ENCODE data around the gene FAM181B. TPM values are rescaled to one million over a fixed set of nuclear protein-coding genes. Genes with fewer than 3 reads are reported as not detected.
"Not testable (repeated sequence)": the region's sequence is repeated elsewhere in the genome, so short reads cannot be mapped to it uniquely, and the experiment has no call there.

The FAM181B gene
- total RNA-seq, 1 experiment from 2014 or later: not detected

DNA sequence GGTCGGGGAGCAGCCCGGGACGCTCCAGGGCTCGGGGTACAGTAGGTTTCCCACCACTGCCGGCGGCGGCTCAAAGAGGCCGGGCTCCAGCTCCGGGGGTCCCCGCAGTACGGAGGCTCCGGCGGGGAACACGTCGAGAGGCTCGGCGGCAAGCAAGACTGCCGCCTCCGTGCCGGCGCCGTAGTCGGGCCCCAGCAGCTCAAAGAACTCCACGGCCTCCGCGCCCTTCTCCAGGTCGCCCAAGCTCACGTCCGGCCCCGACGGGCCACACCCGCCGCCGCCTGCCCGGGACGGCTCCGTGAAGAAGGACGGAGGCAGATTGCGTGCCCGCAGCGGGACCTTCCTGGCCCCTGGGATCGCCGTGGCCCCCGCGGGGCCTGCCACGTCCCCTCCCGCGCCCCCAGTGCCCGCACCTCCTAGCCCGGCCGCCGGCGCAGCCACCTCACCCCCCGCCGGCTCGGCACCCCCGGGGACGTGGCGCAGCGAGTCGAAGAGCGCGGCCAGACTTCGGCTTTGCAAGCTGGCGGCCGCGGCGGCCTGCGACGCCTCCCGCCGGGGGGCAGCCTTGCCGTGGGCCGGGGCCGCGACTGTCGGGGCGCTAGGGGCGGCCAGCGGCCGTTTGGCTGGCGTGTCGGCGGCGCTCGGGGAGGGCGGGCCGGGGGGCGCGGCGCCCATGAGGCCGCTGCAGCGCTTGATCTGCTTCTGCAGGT is 775 bp downstream of the FAM181B start:
- no peak for DNase-seq (ENCODE audit: extremely low read depth, low read depth)

DNA sequence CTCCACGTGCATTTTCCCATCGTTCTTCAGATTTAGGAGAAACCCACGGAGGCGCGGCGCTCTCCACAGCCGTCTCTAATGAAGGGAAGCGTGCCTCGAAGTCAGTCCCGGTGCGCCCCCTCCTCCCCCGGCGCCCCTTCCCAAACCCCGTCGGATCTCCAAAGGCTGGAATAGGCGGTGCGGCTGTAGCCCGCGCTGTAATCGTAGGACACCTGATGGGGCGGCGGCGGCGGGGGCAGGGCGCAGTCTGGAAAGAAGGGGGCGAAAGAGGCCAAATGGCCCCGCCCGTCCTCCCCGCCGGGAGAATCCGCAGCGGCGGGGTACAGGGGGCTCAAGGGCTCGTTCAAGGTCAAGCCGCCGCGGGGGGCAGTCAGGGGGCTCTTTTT is 1.3 kb downstream of the FAM181B start:
- DNase-seq (ENCODE audit: extremely low read depth, low read depth): no peak

DNA sequence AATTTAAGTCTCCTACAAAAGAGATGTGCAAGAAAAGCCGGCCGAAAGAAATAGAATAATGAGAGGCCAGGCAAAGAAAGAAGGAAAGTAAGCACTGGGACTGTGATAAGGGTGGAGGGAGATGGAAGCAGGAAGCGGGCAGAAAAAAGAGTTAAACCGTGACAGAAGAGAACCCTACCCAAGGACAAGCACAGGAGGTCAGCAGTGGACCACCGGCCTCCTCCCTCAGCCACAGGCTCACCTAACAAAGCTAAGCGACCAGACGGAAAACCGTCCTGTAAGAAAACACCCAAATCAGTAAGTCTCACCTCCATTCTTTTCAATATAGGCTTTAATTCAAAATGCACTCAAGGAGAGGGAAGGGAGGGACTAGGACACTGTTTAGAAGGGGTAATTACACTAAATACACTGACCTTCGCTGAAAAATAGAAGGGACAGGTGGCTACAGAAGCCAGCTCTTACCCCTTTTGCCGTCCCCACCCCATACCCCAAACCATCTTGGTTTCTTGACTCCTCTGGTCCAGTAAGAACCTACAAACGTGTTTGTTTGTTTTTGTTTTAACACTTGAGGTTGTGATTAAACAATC is 1.9 kb downstream of the FAM181B start:
- no peak for DNase-seq (ENCODE audit: extremely low read depth, low read depth)

DNA sequence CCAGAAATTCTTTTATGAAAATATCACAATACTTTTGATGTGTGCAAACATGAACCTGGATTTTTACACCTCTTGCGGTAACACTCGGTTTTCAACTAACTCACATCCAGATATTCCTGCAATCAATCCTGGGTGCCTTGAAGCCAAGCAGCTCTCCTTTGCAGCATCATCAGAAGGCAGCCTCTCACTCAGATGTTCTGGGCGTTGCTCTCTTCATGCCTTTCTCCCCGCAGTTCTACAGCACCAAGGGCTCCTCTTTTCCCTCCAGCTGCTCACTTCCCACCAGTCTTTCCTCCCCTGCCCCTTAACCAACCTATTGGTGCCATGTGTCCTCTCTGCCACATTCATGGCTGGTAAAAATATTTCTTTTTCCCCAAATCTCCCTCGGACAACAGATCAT is 2.9 kb downstream of the FAM181B start:
- no peak for DNase-seq (ENCODE audit: extremely low read depth, low read depth)

DNA sequence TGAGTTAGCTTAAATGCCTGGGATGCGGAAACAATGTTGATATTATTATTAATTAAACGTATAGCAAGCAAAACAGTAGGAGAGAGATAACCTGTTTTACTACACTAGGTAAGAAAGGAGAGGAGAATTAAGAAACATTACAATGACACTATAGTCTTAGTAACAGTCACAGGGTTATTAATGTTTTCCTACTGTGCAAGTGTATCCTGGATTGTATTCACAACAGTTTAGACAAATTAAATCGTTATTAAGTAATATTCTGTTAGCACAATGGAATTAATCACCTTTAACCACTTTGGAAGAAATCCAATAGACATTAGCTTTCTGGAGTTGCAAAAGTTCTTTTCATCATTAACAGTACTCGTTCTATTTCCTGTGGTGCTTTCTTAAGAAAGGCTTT is 3.4 kb downstream of the FAM181B start:
- no peak for DNase-seq (ENCODE audit: extremely low read depth, low read depth)

DNA sequence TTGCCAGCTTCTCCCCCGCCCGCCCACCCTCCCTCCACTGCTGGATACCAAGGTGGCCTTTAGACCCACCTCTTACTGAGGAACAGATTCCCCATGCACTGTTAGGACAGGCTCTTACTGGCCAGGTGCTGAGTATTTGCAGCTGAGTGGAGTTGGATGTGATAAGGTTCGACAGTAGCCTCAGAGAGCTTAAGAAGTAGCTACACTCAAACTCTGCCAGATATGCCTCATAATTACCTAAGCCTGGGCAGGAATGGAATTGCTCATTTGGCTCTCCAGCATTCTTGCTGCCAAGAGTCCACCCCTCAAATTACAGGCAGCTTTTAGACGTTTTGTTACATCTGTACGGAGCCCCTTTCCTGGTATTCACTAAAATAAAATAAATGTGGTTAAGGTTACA is 9.6 kb downstream of the FAM181B start:
- no peak for DNase-seq (ENCODE audit: extremely low read depth, low read depth)

DNA sequence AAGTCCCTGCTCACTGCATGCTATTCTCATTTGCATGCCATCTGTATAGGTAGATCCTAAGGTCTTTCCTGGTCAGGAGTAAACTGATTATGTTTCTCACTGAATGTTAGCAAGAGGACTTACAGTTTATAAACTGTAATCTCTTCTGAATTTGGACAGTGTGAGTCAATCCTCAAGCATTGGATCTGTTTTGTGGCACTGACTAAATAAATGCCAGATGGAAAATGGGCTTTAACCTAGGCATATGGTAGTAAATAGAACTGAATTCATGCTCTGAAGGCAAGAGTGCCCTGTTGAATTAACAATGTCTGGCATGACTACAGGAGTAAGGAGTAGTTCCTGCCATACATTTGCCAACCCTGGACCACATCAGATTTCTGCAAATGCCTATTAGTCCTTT is 11.4 kb downstream of the FAM181B start:
- no peak for DNase-seq (ENCODE audit: extremely low read depth, low read depth)

- DNase-seq (ENCODE audit: extremely low read depth, low read depth): no peak
These were observed 13.2 kb downstream of the FAM181B start for GRCh38 chr11:82720267-82721065.

GRCh38 chr11:82719361-82720105 is 14.1 kb downstream of the FAM181B start:
- no peak for DNase-seq (ENCODE audit: extremely low read depth, low read depth)

GRCh38 chr11:82718821-82719220 is 14.8 kb downstream of the FAM181B start:
- no peak for DNase-seq (ENCODE audit: extremely low read depth, low read depth)

GRCh38 chr11:82718307-82718706 is 15.4 kb downstream of the FAM181B start:
- DNase-seq (ENCODE audit: extremely low read depth, low read depth): peak; percentile 23

DNA sequence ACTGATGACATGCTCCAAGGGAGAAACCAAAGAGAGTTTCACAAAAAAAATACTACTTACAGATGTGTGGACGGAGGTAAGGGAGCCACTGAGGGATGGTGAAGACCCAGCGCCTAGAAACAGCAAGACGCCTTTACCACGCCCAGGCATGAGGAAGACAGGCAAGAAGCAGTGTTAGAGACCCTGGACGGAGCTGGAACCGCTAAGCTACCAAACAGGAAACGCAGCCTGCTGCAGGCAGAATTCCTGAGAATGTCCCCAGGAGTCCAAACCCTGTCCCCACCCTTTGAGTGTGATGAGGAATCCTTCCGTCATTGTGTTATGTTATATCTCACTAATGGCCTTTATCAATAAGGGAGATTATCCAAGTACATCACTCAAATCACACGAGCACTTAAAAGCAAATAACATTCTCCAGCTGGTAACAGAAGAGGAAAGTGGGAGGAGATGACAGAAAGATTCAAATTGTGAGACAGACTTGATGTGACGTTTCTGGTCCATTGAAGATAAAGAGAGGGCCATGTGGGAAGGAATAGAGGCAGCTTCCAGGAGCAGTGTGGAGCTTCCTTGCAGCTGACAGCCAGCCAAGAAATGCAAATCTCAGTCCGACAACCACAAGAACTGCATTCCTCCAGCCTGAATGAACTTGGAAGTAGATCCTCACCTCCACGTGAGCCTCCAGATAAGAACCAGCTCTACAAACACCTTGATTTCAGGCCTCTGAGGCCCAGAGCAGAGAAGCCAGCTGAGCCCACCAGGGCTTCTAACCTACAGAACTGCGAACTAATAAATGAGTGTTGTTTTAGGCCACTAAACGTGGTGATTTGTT is 19.1 kb downstream of the FAM181B start:
- DNase-seq (ENCODE audit: extremely low read depth, low read depth): no peak

DNA sequence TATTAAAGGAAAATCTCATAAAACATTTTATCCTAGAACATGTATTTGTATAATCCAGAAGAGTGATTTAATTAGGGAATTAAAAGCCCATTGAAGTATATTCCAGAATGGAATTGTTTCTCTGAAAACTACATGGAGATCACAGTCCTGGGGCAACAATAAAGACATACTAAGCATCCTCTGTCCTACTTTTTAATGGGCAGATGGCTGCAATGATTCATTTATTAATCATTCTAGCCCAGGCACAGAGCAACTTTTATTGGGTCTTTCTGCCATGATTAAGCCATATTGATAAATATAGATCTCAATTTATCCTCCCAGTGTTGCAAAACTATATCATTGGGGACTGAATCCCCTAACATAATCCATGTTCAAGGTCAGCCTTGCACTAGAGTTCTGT is 22.0 kb downstream of the FAM181B start:
- no peak for DNase-seq (ENCODE audit: extremely low read depth, low read depth)

DNA sequence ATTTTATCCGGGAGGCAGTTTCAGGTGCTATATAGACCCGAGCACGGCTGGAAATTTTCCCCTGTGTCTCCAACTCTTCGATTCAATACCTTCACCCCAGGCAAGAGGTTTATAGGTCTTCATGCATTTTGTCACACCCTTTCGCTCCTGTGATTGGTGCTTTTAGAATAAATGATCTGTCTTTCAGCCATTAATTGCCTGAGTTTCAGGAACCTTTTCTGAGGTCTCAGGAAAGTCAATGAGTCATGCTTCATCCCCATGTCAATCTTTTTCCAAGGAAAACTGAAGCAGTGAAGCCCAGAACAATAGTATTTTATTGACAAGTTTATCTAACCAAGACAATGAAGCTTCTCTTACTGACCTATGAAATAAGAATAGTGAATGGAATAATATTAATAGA is 29.9 kb downstream of the FAM181B start:
- no peak for DNase-seq (ENCODE audit: extremely low read depth, low read depth)

- no peak for DNase-seq (ENCODE audit: extremely low read depth, low read depth)
These were observed 30.4 kb downstream of the FAM181B start for GRCh38 chr11:82703226-82703625.

- peak; percentile 31 for DNase-seq (ENCODE audit: extremely low read depth, low read depth)
These were observed 31.7 kb downstream of the FAM181B start for GRCh38 chr11:82701847-82702520.

- DNase-seq (ENCODE audit: extremely low read depth, low read depth): no peak
These were observed 34.9 kb downstream of the FAM181B start for GRCh38 chr11:82698576-82699352.

GRCh38 chr11:82692981-82693380 is 40.7 kb downstream of the FAM181B start:
- no peak for DNase-seq (ENCODE audit: extremely low read depth, low read depth)

DNA sequence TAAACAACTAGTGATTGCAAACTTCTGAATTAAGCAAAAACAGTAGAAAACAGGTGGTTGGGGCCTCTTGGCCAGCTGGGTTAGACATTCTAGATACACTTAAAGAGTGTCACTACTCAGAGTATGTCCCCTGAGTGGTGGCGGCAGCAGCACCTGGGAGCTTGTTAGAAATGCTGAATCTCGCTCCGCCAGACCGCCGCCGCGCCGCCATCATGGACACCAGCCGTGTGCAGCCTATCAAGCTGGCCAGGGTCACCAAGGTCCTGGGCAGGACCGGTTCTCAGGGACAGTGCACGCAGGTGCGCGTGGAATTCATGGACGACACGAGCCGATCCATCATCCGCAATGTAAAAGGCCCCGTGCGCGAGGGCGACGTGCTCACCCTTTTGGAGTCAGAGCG is 44.3 kb downstream of the FAM181B start:
- DNase-seq (ENCODE audit: extremely low read depth, low read depth): not testable (repeated sequence)

Measured in NCI-H460 (cell line).